Activated naive CD4-positive, alpha-beta T cell treated with anti-CD3 and anti-CD28 coated beads, Interleukin-2, amount 50 U/mL, for 24 hours (primary cell): ENCODE measurements around the gene MALRD1.

Experiments used
- H3K27ac Mint-ChIP-seq: one replicate; pipeline ENCODE4 v1.8.0; 2021; ENCODE audit warnings: mild to moderate bottlenecking, mixed read lengths
- H3K27me3 Mint-ChIP-seq: one replicate; pipeline ENCODE4 v1.8.0; 2021; ENCODE audit warnings: mixed read lengths
- H3K36me3 Mint-ChIP-seq: one replicate; pipeline ENCODE4 v1.8.0; 2021; ENCODE audit warnings: mixed read lengths
- H3K4me1 Mint-ChIP-seq: one replicate; pipeline ENCODE4 v1.8.0; 2021; ENCODE audit warnings: mixed read lengths
- H3K4me3 Mint-ChIP-seq: one replicate; pipeline ENCODE4 v1.8.0; 2021; ENCODE audit warnings: mild to moderate bottlenecking, mixed read lengths
- H3K9me3 Mint-ChIP-seq: one replicate; pipeline ENCODE4 v1.8.0; 2021; ENCODE audit warnings: mixed read lengths

MALRD1 gene

GRCh38 chr10:19626156-19626555, 577.6 kb downstream of the MALRD1 start:
- no peaks in the 10 kb centered on the region for H3K4me1 Mint-ChIP-seq
- H3K27me3 Mint-ChIP-seq, result no peaks in the 10 kb centered on the region
- no peaks in the 10 kb centered on the region for H3K36me3 Mint-ChIP-seq
- no peak overlapping the region for H3K27ac Mint-ChIP-seq
- no peak overlapping the region for H3K4me3 Mint-ChIP-seq
- no peaks in the 10 kb centered on the region for H3K9me3 Mint-ChIP-seq

GRCh38 chr10:19628767-19629560, 580.4 kb downstream of the MALRD1 start:
- Mint-ChIP-seq H3K4me3 (no peak overlapping the region), H3K4me1 (no peaks in the 10 kb centered on the region), H3K27me3 (no peaks in the 10 kb centered on the region)

GRCh38 chr10:19629567-19629966, 581.0 kb downstream of the MALRD1 start:
- Mint-ChIP-seq H3K27ac (no peak overlapping the region), H3K36me3 (no peaks in the 10 kb centered on the region), H3K9me3 (peaks cover 5% of the 10 kb centered on the region), H3K4me1 (no peaks in the 10 kb centered on the region), H3K4me3 (no peak overlapping the region), H3K27me3 (no peaks in the 10 kb centered on the region)

More at GRCh38 chr10:19628767-19629560, 580.4 kb downstream of the MALRD1 start:
- peaks cover 5% of the 10 kb centered on the region for H3K9me3 Mint-ChIP-seq
- H3K36me3 Mint-ChIP-seq, result no peaks in the 10 kb centered on the region
- no peak overlapping the region for H3K27ac Mint-ChIP-seq

- Mint-ChIP-seq H3K36me3 (no peaks in the 10 kb centered on the region), H3K27me3 (no peaks in the 10 kb centered on the region), H3K9me3 (peaks cover 5% of the 10 kb centered on the region), H3K4me1 (peaks cover 4% of the 10 kb centered on the region), H3K4me3 (no peak overlapping the region), H3K27ac (no peak overlapping the region)
Measured at GRCh38 chr10:19634163-19634562, 585.6 kb downstream of the MALRD1 start.

- H3K36me3 Mint-ChIP-seq, result no peaks in the 10 kb centered on the region
- H3K27me3 Mint-ChIP-seq, result no peaks in the 10 kb centered on the region
- no peak overlapping the region for H3K4me3 Mint-ChIP-seq
- H3K9me3 Mint-ChIP-seq, result peaks cover 3% of the 10 kb centered on the region
- peaks cover 4% of the 10 kb centered on the region for H3K4me1 Mint-ChIP-seq
- H3K27ac Mint-ChIP-seq, result no peak overlapping the region
Measured at GRCh38 chr10:19638182-19638895, 589.7 kb downstream of the MALRD1 start.

- Mint-ChIP-seq H3K27me3 (no peaks in the 10 kb centered on the region), H3K27ac (no peak overlapping the region), H3K4me3 (no peak overlapping the region), H3K4me1 (peaks cover 4% of the 10 kb centered on the region), H3K36me3 (no peaks in the 10 kb centered on the region), H3K9me3 (peaks cover 5% of the 10 kb centered on the region)
Measured at GRCh38 chr10:19638896-19639233, 590.3 kb downstream of the MALRD1 start.

- no peaks in the 10 kb centered on the region for H3K36me3 Mint-ChIP-seq
- H3K4me3 Mint-ChIP-seq, result no peak overlapping the region
- H3K27ac Mint-ChIP-seq, result no peak overlapping the region
- H3K9me3 Mint-ChIP-seq, result peaks cover 8% of the 10 kb centered on the region
- no peaks in the 10 kb centered on the region for H3K27me3 Mint-ChIP-seq
- peaks cover 4% of the 10 kb centered on the region for H3K4me1 Mint-ChIP-seq
Measured at GRCh38 chr10:19640566-19641263, 592.1 kb downstream of the MALRD1 start.

- no peaks in the 10 kb centered on the region for H3K27me3 Mint-ChIP-seq
Measured at GRCh38 chr10:19651549-19651948, 602.9 kb downstream of the MALRD1 start.

GRCh38 chr10:19652750-19653149, 604.1 kb downstream of the MALRD1 start:
- Mint-ChIP-seq H3K4me3 (no peak overlapping the region), H3K27ac (no peak overlapping the region), H3K9me3 (no peaks in the 10 kb centered on the region), H3K36me3 (no peaks in the 10 kb centered on the region), H3K4me1 (no peaks in the 10 kb centered on the region), H3K27me3 (no peaks in the 10 kb centered on the region)

More at GRCh38 chr10:19651549-19651948, 602.9 kb downstream of the MALRD1 start:
- no peaks in the 10 kb centered on the region for H3K4me1 Mint-ChIP-seq
- H3K36me3 Mint-ChIP-seq, result no peaks in the 10 kb centered on the region
- no peak overlapping the region for H3K4me3 Mint-ChIP-seq
- H3K9me3 Mint-ChIP-seq, result no peaks in the 10 kb centered on the region
- no peak overlapping the region for H3K27ac Mint-ChIP-seq

GRCh38 chr10:19653931-19654330, 605.3 kb downstream of the MALRD1 start:
- Mint-ChIP-seq H3K36me3 (no peaks in the 10 kb centered on the region), H3K9me3 (no peaks in the 10 kb centered on the region), H3K4me3 (no peak overlapping the region), H3K27me3 (no peaks in the 10 kb centered on the region), H3K27ac (no peak overlapping the region), H3K4me1 (no peaks in the 10 kb centered on the region)

GRCh38 chr10:19654576-19654975, 606.0 kb downstream of the MALRD1 start:
- no peak overlapping the region for H3K27ac Mint-ChIP-seq
- no peaks in the 10 kb centered on the region for H3K27me3 Mint-ChIP-seq
- no peaks in the 10 kb centered on the region for H3K9me3 Mint-ChIP-seq
- H3K4me1 Mint-ChIP-seq, result no peaks in the 10 kb centered on the region
- H3K4me3 Mint-ChIP-seq, result no peak overlapping the region
- H3K36me3 Mint-ChIP-seq, result no peaks in the 10 kb centered on the region

- Mint-ChIP-seq H3K36me3 (no peaks in the 10 kb centered on the region), H3K27me3 (no peaks in the 10 kb centered on the region), H3K27ac (no peak overlapping the region), H3K9me3 (no peaks in the 10 kb centered on the region), H3K4me1 (no peaks in the 10 kb centered on the region), H3K4me3 (no peak overlapping the region)
Measured at GRCh38 chr10:19656420-19657042, 607.9 kb downstream of the MALRD1 start.

- no peaks in the 10 kb centered on the region for H3K36me3 Mint-ChIP-seq
- H3K4me1 Mint-ChIP-seq, result no peaks in the 10 kb centered on the region
- no peak overlapping the region for H3K4me3 Mint-ChIP-seq
- no peaks in the 10 kb centered on the region for H3K27me3 Mint-ChIP-seq
- no peaks in the 10 kb centered on the region for H3K9me3 Mint-ChIP-seq
- no peak overlapping the region for H3K27ac Mint-ChIP-seq
Measured at GRCh38 chr10:19658131-19658530, 609.5 kb downstream of the MALRD1 start.

- Mint-ChIP-seq H3K27me3 (no peaks in the 10 kb centered on the region), H3K36me3 (no peaks in the 10 kb centered on the region), H3K9me3 (no peaks in the 10 kb centered on the region), H3K27ac (no peak overlapping the region), H3K4me1 (no peaks in the 10 kb centered on the region), H3K4me3 (no peak overlapping the region)
Measured at GRCh38 chr10:19658622-19659233, 610.1 kb downstream of the MALRD1 start.

- Mint-ChIP-seq H3K36me3 (no peaks in the 10 kb centered on the region), H3K4me3 (no peak overlapping the region), H3K27ac (no peak overlapping the region), H3K4me1 (no peaks in the 10 kb centered on the region), H3K9me3 (no peaks in the 10 kb centered on the region), H3K27me3 (no peaks in the 10 kb centered on the region)
Measured at GRCh38 chr10:19659920-19660655, 611.5 kb downstream of the MALRD1 start.
